HG02970 (cell line): ENCODE data around the gene SRSF2.

Experiments used
- ATAC-seq: cut with Tn5 transposase; IDR thresholded peaks from one replicate; pipeline ENCODE4 v1.9.1; 2021; ENCODE audit warnings: mild to moderate bottlenecking, moderate library complexity, moderate number of reproducible peaks; ENCODE audit not compliant: unreplicated experiment, low FRiP score

The SRSF2 gene

DNA sequence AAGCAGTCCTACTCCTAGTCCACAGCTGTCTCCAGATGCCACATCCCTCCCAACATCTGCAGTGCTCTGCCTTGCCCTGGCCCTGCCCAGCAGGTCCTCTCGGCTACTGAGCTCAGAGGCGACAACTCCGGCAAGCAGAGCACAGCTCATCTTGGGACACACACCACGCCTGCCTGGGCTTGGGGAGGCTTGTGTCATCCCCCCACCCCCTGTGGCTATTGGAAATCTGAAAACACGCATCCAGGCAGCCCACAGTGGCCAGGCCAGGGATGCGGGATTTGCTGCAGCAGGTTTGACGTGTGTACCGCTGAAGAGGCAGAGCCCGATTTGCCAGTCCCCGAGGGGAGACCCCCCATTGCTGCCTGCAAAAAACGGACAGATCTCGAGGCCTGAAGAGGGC, 51.8 kb downstream of the SRSF2 start:
- ATAC-seq = no peak

DNA sequence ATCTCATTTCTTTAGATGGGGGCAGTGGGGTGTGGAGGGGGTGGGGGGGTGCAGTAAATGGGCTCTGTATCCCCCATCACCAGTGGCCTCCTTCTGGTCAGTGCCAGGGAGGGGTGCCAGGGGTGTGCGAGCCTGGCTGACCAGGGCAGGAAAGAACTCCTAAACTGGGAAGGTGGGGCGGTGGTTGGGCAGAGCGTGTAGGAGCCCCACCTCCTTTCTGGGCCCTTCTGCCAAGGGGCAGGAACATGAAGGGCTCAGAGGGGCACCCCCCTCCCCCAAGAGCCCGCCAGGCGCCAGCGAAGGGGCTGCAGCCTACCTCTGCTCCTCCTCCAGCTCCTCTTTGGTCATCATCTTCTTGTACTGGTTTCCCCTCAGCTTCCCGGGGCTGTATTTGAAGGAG, 52.4 kb downstream of the SRSF2 start:
- no peak for ATAC-seq
